Myocyte (in vitro differentiated cells): Measurements from ENCODE around the gene MSLN. TPM values are rescaled to one million over a fixed set of nuclear protein-coding genes. Genes with fewer than 3 reads are reported as not detected.
A peak's percentile ranks its signal among the peaks of the same experiment; 100 is the strongest.
"Not testable (repeated sequence)": the region's sequence is repeated elsewhere in the genome, so short reads cannot be mapped to it uniquely, and the experiment has no call there.

ENCODE experiments used
- DNase-seq: peaks from one replicate; pipeline ENCODE4 v3.0.0-alpha.2; 2012; ENCODE audit warnings: low read depth
- total RNA-seq: library from RNA; depleted of rRNA; stranded (reverse); fragments of >200 nt; gene quantifications from 2 replicates; pipeline ENCODE4 v1.2.3, GENCODE V29; 2014

Gene MSLN
- total RNA-seq, 1 donor from 2014 or later, result not detected

DNA sequence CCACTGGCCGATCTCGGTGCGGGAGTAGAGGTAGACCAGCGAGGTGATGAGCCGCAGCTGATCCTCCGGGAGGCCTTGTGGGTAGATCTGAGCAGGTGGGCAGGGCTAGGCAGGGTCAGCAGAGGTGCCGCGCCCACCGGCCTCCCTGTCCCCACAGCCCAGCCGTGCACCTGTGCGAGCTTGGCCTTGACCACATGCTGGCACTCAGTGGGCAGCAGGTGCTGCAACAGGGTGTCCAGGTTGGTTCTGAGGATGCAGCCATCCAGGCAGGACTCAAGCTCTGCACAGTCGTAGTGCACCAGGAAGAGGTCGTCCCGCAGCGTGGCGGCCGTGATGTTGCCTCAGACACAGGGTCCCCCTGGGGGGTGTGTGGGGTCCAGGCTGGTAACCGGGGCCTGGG, 12.4 kb downstream of the MSLN start:
- no peak for DNase-seq

DNA sequence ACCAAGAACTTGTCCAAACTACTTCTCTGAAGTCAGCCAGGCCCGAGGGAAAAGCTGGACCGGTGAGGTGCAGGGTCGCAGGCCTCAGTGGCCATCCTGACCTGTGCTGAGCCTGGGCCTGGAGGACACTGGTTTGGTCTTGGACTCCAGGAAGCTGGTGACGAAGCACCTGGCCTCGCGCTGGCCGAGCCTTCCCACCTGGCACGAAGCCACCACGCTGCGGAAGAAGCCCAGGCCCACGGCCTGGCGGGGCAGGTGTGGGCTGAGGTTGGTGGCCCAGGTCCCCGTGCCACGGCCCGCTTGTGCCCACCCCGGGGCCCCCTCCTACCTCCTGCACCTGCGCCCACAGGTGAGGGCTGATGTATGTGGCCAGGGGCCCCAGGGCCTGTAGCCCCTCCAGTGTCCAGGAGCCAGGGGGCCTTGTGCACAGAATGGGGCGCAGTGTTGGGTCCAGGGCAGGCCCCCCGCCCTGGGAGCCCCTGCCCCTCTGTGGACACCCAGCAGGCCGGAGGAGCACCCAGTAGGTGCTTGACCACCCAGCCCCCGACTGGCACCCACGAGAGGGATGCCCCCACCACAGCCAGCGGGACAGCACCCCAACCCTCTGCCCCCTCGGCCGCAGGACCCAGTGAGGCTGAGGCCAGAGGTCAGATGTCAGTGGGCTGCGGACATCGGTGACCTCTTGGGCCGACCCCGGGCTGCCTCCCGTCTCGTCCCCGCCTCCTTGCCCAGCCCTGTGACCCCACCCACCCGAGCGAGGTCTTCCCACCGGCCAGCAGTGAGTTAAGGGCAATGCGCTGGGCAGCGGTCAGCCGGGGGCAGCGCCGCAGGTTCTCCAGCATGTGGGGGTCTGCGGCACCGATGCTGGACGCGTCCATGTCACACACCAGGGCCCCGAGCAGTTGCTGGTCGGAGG, 13.8 kb downstream of the MSLN start:
- DNase-seq, result no peak

DNA sequence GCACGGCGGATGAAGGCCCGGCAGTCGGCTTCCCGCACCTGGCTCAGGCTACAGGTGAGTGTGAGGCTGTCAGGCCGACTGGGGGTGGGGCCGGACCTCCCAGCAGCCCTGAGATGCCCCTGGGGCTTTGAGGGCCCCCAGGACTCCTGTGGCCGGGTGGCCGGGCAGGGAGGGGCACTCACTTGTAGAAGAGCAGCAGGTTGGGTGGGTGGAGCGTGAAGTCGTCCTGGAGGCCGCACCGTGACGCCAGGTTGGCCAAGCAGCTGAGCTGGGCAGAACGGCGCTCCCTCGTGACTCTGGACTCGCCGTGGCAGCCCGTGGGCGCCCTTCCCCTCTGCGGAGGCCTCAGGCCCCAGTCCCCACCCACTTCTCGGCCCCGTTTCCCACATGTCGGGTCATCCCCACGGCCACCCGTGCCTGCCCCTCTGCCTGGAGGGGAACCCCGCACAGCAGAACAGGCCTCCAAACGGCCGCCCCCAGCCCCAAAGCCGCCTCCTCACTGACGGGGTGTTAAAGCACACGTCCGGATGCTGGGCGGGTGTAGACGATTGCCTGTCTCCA, 14.8 kb downstream of the MSLN start:
- DNase-seq, result no peak

DNA sequence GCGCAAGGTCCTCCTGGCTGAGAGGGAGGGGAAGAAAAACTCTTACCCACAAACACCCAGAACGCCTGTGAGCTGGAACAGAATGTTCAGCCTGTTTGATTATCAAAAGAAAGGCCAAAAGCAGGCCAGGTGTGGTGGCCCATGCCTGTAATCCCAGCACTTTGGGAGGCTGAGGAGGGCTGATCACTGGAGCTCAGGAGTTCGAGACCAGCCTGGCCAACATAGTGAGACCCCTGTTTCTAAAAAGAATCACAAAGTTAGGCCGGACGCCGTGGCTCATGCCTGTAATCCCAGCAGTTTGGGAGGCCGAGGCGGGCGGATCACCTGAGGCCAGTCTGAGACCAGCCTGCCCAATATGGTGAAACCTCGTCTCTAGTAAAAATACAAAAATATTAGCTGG, 15.8 kb downstream of the MSLN start:
- not testable (repeated sequence) for DNase-seq

GRCh38 chr16:776824-777223, 16.3 kb downstream of the MSLN start:
- no peak for DNase-seq

GRCh38 chr16:777826-778225, 17.3 kb downstream of the MSLN start:
- no peak for DNase-seq

DNA sequence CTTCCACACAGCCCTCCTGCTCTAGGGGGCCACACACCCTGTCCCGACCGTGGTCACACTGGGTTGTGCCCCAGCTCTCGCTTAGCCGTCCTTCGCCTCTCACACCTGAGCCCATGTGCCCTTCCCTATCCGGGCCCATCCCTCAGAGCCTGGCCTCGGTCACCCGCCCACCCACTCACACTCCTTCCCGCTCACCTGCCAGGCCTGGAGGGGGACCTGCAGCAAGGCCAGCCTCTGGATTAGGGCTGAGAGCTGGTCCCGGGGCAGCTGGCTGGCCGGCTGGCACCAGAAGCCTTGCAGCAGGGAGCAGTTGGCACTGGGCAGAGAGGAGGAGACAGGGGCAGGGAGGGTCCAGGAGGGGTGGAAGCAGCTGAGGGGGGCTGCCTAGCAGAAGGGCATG, 17.9 kb downstream of the MSLN start:
- peak; percentile 37 for DNase-seq

DNA sequence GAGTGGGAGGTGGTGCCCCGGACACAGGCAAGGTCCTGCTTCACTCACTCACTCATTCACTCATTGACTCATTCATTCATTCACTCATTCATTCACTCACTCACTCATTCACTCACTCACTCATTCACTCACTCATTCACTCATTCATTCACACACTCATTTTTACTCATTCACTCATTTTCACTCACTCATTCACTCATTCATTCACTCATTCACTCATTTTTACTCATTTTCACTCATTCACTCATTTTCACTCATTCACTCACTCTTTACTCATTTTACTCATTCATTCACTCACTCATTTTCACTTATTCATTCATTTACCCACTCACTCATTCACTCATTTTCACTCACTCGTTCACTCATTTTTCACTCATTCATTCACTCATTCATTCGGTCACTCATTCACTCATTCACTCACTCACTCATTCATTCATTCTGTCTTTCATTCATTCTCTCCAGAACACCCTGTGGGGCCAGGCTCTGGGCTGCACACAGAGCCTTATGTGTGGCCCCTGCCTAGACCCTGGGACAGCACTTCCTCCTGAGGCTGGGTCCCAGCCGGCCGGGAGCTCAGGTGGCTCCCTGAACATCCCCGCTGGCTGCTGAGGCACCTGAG, 18.5 kb downstream of the MSLN start:
- no peak for DNase-seq

- no peak for DNase-seq
Measured at GRCh38 chr16:779561-779960, 19.0 kb downstream of the MSLN start.

- no peak for DNase-seq
Measured at GRCh38 chr16:780296-780695, 19.8 kb downstream of the MSLN start.

DNA sequence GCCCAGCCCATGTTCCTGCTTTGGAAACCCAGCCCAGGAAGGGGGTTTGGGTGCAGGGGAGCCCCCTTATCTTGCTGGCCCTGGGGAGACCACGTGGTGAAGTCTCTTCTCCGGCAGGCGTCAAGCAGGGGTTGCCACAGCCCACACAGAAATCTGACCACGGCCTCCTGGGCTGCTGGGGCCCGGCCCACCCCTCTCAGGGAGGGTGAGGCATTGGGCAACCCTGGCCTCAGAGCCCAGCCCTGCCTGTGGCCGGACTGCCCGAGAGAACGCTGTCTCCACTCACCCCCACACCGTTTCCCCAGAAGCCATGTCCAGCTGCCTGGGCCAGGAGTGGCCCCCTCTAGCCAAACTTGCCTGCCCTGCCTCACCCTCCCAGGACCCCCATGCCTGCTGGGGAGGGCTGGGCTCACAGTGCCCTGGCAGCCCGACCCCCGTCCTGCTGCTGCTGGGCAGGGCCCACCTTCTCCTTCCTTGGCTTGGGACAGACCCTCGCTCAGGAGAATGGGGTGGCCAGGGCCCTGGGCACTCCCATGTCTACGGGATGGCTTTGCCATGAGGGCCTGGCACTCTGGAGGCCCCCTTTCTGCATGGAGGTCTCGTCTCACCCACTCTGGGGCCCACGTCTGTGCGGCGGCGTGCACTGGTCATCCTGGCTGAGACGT, 20.9 kb downstream of the MSLN start:
- peak; percentile 35 for DNase-seq

- DNase-seq, result peak; percentile 62
Measured at GRCh38 chr16:782258-782657, 21.7 kb downstream of the MSLN start.

- no peak for DNase-seq
Measured at GRCh38 chr16:782766-783403, 22.4 kb downstream of the MSLN start.

DNA sequence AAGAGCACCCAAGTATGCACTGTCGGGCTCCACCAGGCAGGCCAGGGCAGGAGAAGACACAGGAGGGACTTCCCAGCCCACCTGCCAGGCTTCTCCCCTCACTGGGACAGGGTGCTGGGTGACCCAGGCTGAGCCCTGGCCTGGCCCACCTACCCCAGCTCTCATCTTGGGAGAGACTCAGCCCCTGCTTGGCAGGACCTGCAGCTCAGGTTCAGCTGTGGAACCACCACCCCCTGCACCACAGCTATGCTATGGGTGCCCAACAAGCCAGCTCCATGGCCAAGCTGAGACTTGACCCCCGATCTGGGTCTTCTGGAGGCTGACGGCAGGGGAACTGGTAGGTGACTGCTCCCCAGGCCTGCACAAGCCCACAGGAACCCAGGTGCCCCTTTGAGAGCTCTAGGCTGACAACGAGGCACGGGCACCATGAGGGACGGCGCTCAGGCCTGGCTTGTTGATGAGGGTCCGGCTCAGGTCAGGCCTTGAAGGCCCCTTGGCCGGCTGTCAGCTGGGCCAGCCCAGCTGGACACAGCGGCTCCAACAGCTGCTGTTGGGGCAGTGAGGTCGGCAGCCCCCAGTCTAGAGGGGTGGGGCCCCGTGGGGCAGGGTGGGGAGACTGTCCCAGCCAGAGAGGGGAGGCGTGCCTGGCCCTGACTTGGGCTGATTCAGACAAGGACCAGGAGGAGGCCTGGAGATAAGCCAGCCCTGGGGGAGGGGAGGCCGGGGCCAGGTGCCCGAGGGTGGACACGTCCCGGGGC, 23.0 kb downstream of the MSLN start:
- peak; percentile 72 for DNase-seq

GRCh38 chr16:784431-784830, 23.9 kb downstream of the MSLN start:
- no peak for DNase-seq

GRCh38 chr16:785563-786535, 25.3 kb downstream of the MSLN start:
- peak; percentile 32 for DNase-seq

GRCh38 chr16:787321-787966, 26.9 kb downstream of the MSLN start:
- no peak for DNase-seq

GRCh38 chr16:787978-788398, 27.5 kb downstream of the MSLN start, which contains the start of gene RPUSD1:
RPUSD1 (minus strand) TSS chr16:788381; CDS start chr16:787737, 644 bp downstream.
- DNase-seq, result no peak
